HG02571 (cell line): Measurements from ENCODE around the gene LILRA6.
"Not testable (repeated sequence)": the region's sequence is repeated elsewhere in the genome, so short reads cannot be mapped to it uniquely, and the experiment has no call there.

Experiments used
- ATAC-seq: cut with Tn5 transposase; IDR thresholded peaks from one replicate; pipeline ENCODE4 v1.9.1; 2021; ENCODE audit warnings: mild to moderate bottlenecking, moderate library complexity; ENCODE audit not compliant: unreplicated experiment

LILRA6 gene

DNA sequence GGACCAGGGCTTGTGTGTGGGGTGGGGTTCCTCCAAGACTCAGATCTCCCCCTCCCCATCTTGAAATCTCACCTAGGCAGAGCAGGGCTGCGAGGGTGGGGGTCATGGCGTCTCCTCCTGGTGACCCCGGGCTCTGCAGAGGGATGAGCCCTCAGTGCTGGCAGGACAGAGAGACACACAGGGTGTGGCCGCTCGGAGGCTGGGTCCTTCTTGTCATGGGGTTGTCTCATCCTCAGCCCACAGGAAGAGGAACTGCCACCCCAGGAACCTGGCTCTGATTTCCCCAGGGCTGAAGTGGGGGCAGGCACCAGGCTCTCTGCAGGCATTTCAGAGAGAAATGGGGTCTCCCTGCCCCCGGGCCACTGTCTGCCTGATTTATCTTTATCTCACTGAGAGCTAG, at the start of gene LILRA6:
Gene LILRA6 (minus strand): TSS at position 145 of the 400 bp plus-strand sequence.
- not testable (repeated sequence) for ATAC-seq

DNA sequence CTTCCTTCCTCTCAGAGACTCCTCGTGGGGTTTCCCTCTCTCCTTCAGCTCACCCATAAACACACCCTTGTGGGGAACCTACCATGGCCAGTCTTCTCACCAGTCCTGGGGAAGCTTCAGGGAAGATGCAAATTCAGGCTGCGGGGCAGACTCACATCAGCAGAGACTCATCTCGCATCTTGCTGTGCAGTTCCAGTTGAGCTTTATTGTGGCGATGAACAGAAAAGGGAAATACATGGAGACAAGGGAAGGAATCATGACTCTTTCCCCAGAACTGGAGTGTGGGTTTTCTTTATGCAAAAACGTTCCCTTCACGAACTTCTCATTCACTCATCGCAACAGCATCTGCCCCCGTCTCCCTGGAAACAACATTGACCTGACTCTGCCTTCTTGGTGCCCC, 46.6 kb upstream of the LILRA6 start:
- ATAC-seq = not testable (repeated sequence)

GRCh38 chr19:54287456-54287855, 44.9 kb upstream of the LILRA6 start:
- ATAC-seq = no peak

DNA sequence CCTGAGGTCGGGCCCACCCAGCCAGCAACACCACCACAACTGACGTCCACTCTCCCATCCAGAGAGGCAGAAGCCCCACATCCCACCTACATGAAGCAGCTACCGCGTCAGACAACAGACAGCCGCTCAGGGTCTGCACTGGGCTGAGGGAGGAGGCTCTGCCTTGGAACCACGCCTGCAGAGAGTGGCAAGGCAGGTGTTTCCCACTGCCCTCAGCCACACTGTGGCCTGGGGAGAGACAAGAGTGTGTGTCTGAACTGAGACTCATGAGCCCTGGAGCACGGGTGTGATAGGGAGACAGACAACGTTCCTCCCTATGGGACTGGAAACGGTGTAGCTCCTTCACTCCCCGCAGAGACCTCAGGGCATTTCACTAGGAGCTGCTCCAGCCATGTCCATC, 43.7 kb upstream of the LILRA6 start:
- not testable (repeated sequence) for ATAC-seq

- not testable (repeated sequence) for ATAC-seq
Observed at GRCh38 chr19:54285427-54286056, 43.0 kb upstream of the LILRA6 start.

- ATAC-seq = no peak
Observed at GRCh38 chr19:54282686-54283470, 40.3 kb upstream of the LILRA6 start.

GRCh38 chr19:54281729-54282075, 39.1 kb upstream of the LILRA6 start:
- not testable (repeated sequence) for ATAC-seq

- no peak for ATAC-seq
Observed at GRCh38 chr19:54281007-54281728, 38.6 kb upstream of the LILRA6 start, which contains the start of gene LILRB2. TSS of gene LILRB2 (minus strand) at chr19:54281110. CDS start at chr19:54280496, 614 bp downstream.

DNA sequence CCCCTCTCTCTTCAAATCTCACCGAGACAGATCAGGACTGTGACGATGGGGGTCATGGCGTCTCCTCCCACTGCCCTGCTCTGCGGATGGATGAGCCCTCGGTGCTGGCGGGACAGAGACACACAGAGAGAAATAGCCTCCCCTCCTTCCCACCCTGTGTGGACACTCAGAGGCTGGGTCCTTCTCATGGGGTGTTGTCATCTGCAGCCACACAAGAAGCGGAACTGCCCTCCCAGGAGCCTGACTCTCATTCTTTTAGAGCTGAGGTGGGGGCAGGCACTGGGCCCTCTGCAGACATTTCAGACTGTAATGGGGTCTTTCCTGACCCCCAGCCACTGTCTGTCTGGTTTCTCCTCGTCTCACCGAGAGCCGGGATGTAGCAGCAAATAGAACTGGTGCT, 37.9 kb upstream of the LILRA6 start:
- ATAC-seq = not testable (repeated sequence)

- not testable (repeated sequence) for ATAC-seq
Observed at GRCh38 chr19:54280025-54280424, 37.4 kb upstream of the LILRA6 start.

DNA sequence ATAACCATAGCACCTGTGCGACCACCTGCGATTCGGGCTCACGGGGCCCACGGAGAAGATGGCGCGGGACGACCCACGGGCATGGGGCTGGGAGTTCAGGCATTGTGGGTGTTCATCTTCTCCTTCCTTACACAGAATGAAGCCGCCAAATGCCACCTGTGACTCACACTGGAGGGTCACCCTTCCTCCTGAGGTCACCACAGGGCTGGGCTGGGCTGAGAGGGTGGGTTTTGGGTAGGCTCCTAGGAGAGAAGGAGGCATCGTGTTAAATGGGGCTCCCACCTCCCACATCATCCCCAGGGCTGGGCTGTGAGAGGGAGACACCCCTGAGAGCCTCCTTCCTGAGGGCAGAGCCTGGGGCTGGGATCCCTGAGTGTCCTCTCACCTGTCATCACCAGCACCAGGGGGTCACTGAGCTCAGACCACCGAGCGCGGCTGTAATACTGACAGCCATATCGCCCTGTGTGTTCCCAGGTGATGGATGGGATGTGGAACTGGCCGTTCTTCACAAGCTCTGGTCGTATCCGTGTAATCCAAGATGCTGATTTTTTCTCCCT, 36.9 kb upstream of the LILRA6 start:
- ATAC-seq = no peak

- not testable (repeated sequence) for ATAC-seq
Observed at GRCh38 chr19:54278571-54279195, 36.1 kb upstream of the LILRA6 start.

- not testable (repeated sequence) for ATAC-seq
Observed at GRCh38 chr19:54278056-54278455, 35.5 kb upstream of the LILRA6 start.

GRCh38 chr19:54277111-54277615, 34.6 kb upstream of the LILRA6 start:
- not testable (repeated sequence) for ATAC-seq

GRCh38 chr19:54275951-54276350, 33.4 kb upstream of the LILRA6 start:
- no peak for ATAC-seq

- not testable (repeated sequence) for ATAC-seq
Observed at GRCh38 chr19:54274516-54274915, 31.9 kb upstream of the LILRA6 start.

GRCh38 chr19:54273821-54274220, 31.2 kb upstream of the LILRA6 start:
- no peak for ATAC-seq

DNA sequence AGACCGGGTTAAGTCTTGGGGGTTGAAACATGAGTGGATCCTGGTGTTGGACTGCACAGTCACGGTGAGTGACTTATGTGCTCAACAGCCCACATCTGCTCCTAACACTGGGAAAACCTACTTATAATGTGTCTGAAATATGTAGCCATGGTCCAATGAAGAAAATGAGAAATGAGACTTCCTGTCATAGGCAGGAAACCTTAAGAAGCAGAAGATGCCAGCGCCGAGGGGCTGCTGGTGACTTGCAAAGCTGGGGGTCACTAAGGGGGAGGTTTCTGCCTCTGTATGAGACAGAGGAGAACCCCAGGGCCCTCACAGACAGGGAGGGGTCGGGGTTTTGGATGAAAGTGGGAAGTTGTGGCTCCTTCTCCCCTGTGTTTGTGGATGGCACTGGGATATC, 29.6 kb upstream of the LILRA6 start:
- ATAC-seq = not testable (repeated sequence)

GRCh38 chr19:54271587-54271986, 29.0 kb upstream of the LILRA6 start:
- not testable (repeated sequence) for ATAC-seq

DNA sequence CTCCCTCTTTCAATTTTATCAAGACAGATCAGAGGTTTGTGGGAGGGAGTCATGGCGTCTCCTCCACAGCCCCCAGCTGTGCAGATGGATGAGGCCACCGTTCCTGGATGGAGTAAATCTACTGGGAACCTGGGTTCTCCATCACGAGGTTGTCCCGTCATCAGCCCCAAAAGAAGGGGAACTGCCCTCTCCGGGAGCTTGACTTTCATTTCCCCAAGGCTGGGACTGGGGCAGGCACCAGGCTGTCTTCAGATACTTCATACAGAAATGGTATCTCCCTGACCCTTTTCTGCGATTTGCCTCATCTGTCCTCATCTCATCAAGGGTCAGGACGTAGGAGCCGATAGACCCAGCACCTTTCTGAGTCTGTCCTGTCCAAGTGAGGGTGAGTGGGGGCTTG, 28.5 kb upstream of the LILRA6 start:
- no peak for ATAC-seq

GRCh38 chr19:54268936-54269335, 26.3 kb upstream of the LILRA6 start:
- no peak for ATAC-seq
